Activated CD8-positive, alpha-beta T cell treated with anti-CD3 and anti-CD28 coated beads for 36 hours (primary cell): ENCODE results near the gene CERS6. TPM values are rescaled to one million over a fixed set of nuclear protein-coding genes. Genes with fewer than 3 reads are reported as not detected.

Experiments
- ATAC-seq: fragments of 200-7000 bp; cut with Tn5 transposase; one replicate; pipeline ENCODE4 v1.10.0; 2021; ENCODE audit warnings: mild to moderate bottlenecking, moderate library complexity
- CTCF ChIA-PET: fragments of 350-600 bp; sonication (Branson Sonifier 250); formaldehyde crosslinking; loops from one replicate; lab custom pipeline; 2021; ENCODE audit warnings: antibody characterized with exemption; lab: Charles Lee
- POLR2A ChIA-PET: fragments of 350-600 bp; sonication (Branson Sonifier 250); formaldehyde crosslinking; loops from one replicate; lab custom pipeline; 2021; ENCODE audit warnings: antibody characterized with exemption; lab: Charles Lee
- DNase-seq: peaks from one replicate; pipeline ENCODE4 v3.0.0-alpha.2; 2020
- H3K27ac Mint-ChIP-seq: one replicate; pipeline ENCODE4 v1.8.0; 2021; ENCODE audit warnings: mild to moderate bottlenecking, mixed read lengths
- H3K27me3 Mint-ChIP-seq: one replicate; pipeline ENCODE4 v1.8.0; 2021; ENCODE audit warnings: mixed read lengths
- H3K36me3 Mint-ChIP-seq: one replicate; pipeline ENCODE4 v1.8.0; 2021; ENCODE audit warnings: low read depth, mixed read lengths
- H3K4me1 Mint-ChIP-seq: one replicate; pipeline ENCODE4 v1.8.0; 2021; ENCODE audit warnings: low read depth, mixed read lengths
- H3K4me3 Mint-ChIP-seq: one replicate; pipeline ENCODE4 v1.8.0; 2021; ENCODE audit warnings: mild to moderate bottlenecking, moderate library complexity, mixed read lengths
- H3K9me3 Mint-ChIP-seq: one replicate; pipeline ENCODE4 v1.8.0; 2021; ENCODE audit warnings: mixed read lengths
- intact Hi-C: fragments of 100-400 bp; cut with micrococcal nuclease; formaldehyde crosslinking; loops from one replicate; pipeline ENCODE4 v1.10.0; 2022
- total RNA-seq, 2 experiments: library from RNA; stranded (reverse); gene quantifications; one replicate each; pipeline ENCODE4 v1.2.3, GENCODE V29; 2021
- TF ChIP-seq, protein P1 (sequence below): fragments of 200-600 bp; IDR thresholded peaks from one replicate; pipeline ENCODE4 v1.8.0; 2022; ENCODE audit warnings: antibody characterized with exemption, mild to moderate bottlenecking

Gene CERS6
- total RNA-seq, 2 experiments from 2014 or later: 15.4 to 16.1 TPM

DNA sequence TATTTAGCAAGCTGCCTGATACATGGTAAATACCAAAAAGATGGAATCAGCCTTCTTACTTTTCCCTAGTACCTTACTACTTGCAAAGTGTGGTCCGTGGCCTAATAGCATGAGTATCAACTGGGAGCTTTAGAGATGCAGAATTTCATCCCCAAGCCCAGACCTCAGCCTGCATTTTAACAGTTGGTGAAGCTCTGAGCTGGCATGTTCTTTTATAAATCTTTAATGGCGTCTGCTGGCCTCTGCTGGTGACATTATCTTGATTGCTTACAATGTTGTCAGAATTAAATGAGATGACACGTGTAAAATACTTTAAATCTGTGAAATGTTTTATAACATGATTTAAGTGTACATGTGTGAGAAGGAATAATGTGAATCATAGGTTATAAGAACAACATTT lies 231.2 kb downstream of the CERS6 start:
- no peaks in the 10 kb centered on the region for H3K27me3 Mint-ChIP-seq

DNA sequence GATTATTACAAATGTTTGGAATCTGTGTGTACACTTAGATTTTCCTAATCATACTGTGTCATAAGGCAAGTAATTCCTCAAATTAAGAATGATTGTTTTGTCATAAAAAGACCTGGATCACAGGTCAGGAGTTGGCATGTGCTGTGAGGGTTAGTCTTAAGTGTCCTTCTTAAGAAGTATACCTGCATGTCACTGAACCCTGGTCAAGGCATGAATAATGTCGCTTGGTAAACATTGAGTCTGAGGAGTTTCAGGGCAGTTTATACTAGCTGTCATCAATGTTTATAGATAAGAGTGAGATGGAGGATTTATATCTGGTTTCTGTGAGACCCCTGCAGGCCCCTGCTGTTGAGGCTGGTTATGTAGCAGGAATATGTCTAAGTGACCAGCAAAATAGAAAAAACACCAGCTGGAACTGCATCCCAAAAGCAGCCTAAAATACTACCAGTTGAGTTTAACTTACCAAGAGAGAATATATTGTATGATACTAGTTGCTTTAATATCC lies 234.4 kb downstream of the CERS6 start:
- Mint-ChIP-seq H3K4me3 (no peak overlapping the region), H3K27me3 (no peaks in the 10 kb centered on the region), H3K36me3 (peaks cover 12% of the 10 kb centered on the region), H3K27ac (no peak overlapping the region), H3K9me3 (no peaks in the 10 kb centered on the region), H3K4me1 (peaks cover 13% of the 10 kb centered on the region)
- ChIA-PET POLR2A (interaction anchor here (0.6 kb wide), 1 partner anchor 195 kb away, joined by 4 read pairs; no protein-coding TSS in a partner anchor), CTCF (no interaction called here)
- DNase-seq: no peak
- intact Hi-C loops: loop anchor here (5.0 kb wide), 1 partner anchor 343 kb away; no protein-coding TSS in a partner anchor
- TF ChIP-seq, protein P1, sequence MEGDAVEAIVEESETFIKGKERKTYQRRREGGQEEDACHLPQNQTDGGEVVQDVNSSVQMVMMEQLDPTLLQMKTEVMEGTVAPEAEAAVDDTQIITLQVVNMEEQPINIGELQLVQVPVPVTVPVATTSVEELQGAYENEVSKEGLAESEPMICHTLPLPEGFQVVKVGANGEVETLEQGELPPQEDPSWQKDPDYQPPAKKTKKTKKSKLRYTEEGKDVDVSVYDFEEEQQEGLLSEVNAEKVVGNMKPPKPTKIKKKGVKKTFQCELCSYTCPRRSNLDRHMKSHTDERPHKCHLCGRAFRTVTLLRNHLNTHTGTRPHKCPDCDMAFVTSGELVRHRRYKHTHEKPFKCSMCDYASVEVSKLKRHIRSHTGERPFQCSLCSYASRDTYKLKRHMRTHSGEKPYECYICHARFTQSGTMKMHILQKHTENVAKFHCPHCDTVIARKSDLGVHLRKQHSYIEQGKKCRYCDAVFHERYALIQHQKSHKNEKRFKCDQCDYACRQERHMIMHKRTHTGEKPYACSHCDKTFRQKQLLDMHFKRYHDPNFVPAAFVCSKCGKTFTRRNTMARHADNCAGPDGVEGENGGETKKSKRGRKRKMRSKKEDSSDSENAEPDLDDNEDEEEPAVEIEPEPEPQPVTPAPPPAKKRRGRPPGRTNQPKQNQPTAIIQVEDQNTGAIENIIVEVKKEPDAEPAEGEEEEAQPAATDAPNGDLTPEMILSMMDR: no peak
- no peak for ATAC-seq

More for the DNA sequence above, 231.2 kb downstream of the CERS6 start:
- ChIA-PET CTCF (interaction anchor here (0.8 to 2.7 kb wide), 8 partner anchors 15 to 341 kb away, joined by 3 to 12 read pairs (median 3); no protein-coding TSS in a partner anchor), POLR2A (interaction anchor here (1.5 kb wide), 1 partner anchor 15 kb away, joined by 3 read pairs; no protein-coding TSS in a partner anchor)
- ATAC-seq (no peak), DNase-seq (peak; percentile 38)
- intact Hi-C loops: no loop called here
- Mint-ChIP-seq H3K4me3 (no peak overlapping the region), H3K36me3 (peaks cover 6% of the 10 kb centered on the region), H3K4me1 (peaks cover 11% of the 10 kb centered on the region), H3K9me3 (no peaks in the 10 kb centered on the region), H3K27ac (no peak overlapping the region)
- TF ChIP-seq, protein P1: no peak

DNA sequence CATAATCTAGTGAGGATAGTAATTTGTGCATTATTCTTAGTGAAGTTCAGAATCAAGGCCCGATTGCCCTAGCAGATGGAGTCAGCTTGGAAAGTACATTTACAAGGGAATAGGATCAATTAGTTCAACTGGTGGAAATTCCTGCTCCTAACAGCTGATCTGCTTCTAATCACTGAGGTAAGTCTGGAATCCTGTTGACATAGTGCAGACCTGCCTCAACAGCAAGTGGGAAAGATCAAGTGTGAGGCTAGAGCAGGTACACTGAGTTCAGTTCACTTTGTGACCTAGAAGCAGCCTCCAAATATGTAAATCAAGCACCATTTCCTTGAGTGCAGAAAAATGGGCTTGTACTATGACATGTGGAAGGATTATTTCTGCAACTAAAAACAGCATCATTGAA lies 235.1 kb downstream of the CERS6 start:
- Mint-ChIP-seq H3K9me3 (no peaks in the 10 kb centered on the region), H3K27me3 (no peaks in the 10 kb centered on the region), H3K4me1 (peaks cover 13% of the 10 kb centered on the region), H3K36me3 (peaks cover 17% of the 10 kb centered on the region), H3K27ac (no peak overlapping the region), H3K4me3 (no peak overlapping the region)
- TF ChIP-seq, protein P1: no peak
- intact Hi-C loops: loop anchor here (5.0 kb wide), 1 partner anchor 344 kb away; no protein-coding TSS in a partner anchor
- ChIA-PET CTCF (interaction anchor here (0.7 kb wide), 1 partner anchor 15 kb away, joined by 3 read pairs; no protein-coding TSS in a partner anchor), POLR2A (no interaction called here)
- DNase-seq: no peak
- ATAC-seq: no peak

DNA sequence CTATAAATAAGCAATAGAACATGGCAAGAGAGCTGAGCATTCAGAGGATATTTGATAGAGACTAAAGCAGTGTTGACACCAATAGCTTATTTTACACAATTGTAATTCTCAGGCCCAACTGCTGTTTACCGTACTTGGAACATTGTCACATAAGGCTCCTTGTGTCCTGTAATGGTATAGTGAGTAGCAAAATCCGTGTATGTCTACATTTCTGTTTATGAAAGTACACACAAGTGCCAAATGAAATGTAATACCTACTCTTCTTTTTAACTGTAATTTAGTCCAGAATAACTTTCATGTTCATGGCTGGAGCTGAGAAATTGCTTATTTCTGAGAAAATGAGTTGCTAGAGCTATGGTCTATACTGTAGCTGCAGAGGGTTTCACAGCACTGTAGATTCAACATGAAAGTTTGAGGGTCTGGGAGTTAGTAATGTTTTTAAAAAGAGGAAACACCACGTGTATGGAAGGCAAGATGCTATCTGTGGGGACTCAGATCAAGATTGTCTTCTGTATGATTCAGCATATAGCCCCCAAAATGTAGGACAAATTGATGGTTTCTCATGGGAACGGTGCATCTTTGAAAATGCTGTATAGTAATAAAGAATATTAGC lies 236.2 kb downstream of the CERS6 start:
- TF ChIP-seq, protein P1: no peak
- ChIA-PET POLR2A (no interaction called here), CTCF (interaction anchor here (0.7 to 1.5 kb wide), 3 partner anchors 14 to 345 kb away, joined by 3 to 6 read pairs (median 3); no protein-coding TSS in a partner anchor)
- H3K27ac Mint-ChIP-seq: no peak overlapping the region
- ATAC-seq: peak; percentile 60
- intact Hi-C loops: loop anchor here (5.0 kb wide), 1 partner anchor 345 kb away; no protein-coding TSS in a partner anchor
- DNase-seq: no peak
- peaks cover 23% of the 10 kb centered on the region for H3K36me3 Mint-ChIP-seq
- no peaks in the 10 kb centered on the region for H3K9me3 Mint-ChIP-seq
- no peak overlapping the region for H3K4me3 Mint-ChIP-seq
- H3K4me1 Mint-ChIP-seq: peaks cover 13% of the 10 kb centered on the region
- H3K27me3 Mint-ChIP-seq: no peaks in the 10 kb centered on the region

DNA sequence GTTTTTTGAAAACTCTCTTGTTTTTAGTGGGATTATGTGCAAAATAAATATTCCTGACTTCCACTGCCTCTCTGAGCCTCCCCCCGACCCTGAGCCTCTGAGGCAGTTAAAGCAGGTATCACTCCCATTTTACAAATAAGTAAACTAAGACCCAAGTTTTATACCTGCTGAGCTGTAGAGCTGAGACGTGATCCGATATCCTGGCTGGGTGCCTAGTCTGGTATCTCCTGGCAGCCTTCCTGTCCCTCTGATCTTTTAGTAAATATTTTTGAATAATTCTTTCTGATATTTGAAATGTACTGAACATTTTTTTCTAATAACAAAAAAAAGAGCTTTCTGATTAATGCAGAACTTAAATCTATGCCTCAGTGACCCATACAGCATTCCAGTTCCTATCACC lies 238.1 kb downstream of the CERS6 start:
- POLR2A ChIA-PET: interaction anchor here (0.7 kb wide), 1 partner anchor 59 kb away, joined by 3 read pairs; no protein-coding TSS in a partner anchor
- CTCF ChIA-PET: interaction anchor here (1.6 kb wide), 1 partner anchor 346 kb away, joined by 5 read pairs; no protein-coding TSS in a partner anchor
- no peaks in the 10 kb centered on the region for H3K27me3 Mint-ChIP-seq
- intact Hi-C loops: loop anchor here (5.0 kb wide), 1 partner anchor 347 kb away; no protein-coding TSS in a partner anchor
- H3K36me3 Mint-ChIP-seq: peaks cover 35% of the 10 kb centered on the region
- DNase-seq (no peak), ATAC-seq (no peak)
- H3K4me1 Mint-ChIP-seq: peaks cover 13% of the 10 kb centered on the region
- H3K9me3 Mint-ChIP-seq: no peaks in the 10 kb centered on the region
- TF ChIP-seq, protein P1: no peak
- H3K27ac Mint-ChIP-seq: no peak overlapping the region
- H3K4me3 Mint-ChIP-seq: no peak overlapping the region
